ENCODE data around the gene C1QB.
A peak's percentile ranks its signal among the peaks of the same experiment; 100 is the strongest.

The C1QB gene

GRCh38 chr1:22633697-22634463 is 19.2 kb upstream of the C1QB start:
- no peak for DNase-seq (ENCODE audit: low read depth in 2 of 2)

GRCh38 chr1:22635436-22635835 is 17.6 kb upstream of the C1QB start:
- no peak for DNase-seq (ENCODE audit: low read depth in 2 of 2)

- no peak for DNase-seq (ENCODE audit: low read depth in 2 of 2)
Observed at GRCh38 chr1:22636353-22636752, 16.7 kb upstream of the C1QB start, which contains the start of gene C1QA. Gene C1QA, plus strand, starts transcription at chr1:22636628. Its CDS starts 989 bp downstream, at chr1:22637617.

- no peak for DNase-seq (ENCODE audit: low read depth in 2 of 2)
Observed at GRCh38 chr1:22636927-22637326, 16.1 kb upstream of the C1QB start.

GRCh38 chr1:22637907-22638445 is 15.1 kb upstream of the C1QB start:
- no peak for DNase-seq (ENCODE audit: low read depth in 2 of 2)

- DNase-seq (ENCODE audit: low read depth in 2 of 2): no peak
Observed at GRCh38 chr1:22638476-22639234, 14.4 kb upstream of the C1QB start.

- no peak for DNase-seq (ENCODE audit: low read depth in 2 of 2)
Observed at GRCh38 chr1:22639286-22639685, 13.8 kb upstream of the C1QB start.

- DNase-seq (ENCODE audit: low read depth in 2 of 2): no peak
Observed at GRCh38 chr1:22641247-22641646, 11.8 kb upstream of the C1QB start.

- DNase-seq (ENCODE audit: low read depth in 2 of 2): peak; percentile 23 to 57
Observed at GRCh38 chr1:22641906-22642636, 11.0 kb upstream of the C1QB start.

- no peak for DNase-seq (ENCODE audit: low read depth in 2 of 2)
Observed at GRCh38 chr1:22643381-22643780, 9.7 kb upstream of the C1QB start, which contains the start of gene C1QC. Gene C1QC, plus strand, starts transcription at chr1:22643633. Its CDS starts 391 bp downstream, at chr1:22644024.

GRCh38 chr1:22643928-22644327 is 9.1 kb upstream of the C1QB start:
- DNase-seq (ENCODE audit: low read depth in 2 of 2): no peak

GRCh38 chr1:22645931-22646330 is 7.1 kb upstream of the C1QB start:
- no peak for DNase-seq (ENCODE audit: low read depth in 2 of 2)

GRCh38 chr1:22646384-22646783 is 6.7 kb upstream of the C1QB start:
- no peak for DNase-seq (ENCODE audit: low read depth in 2 of 2)

GRCh38 chr1:22650089-22650693 is 2.8 kb upstream of the C1QB start:
- no peak for DNase-seq (ENCODE audit: low read depth in 2 of 2)

GRCh38 chr1:22651941-22652856 is 837 bp upstream of the C1QB start:
- no peak for DNase-seq (ENCODE audit: low read depth in 2 of 2)

- DNase-seq (ENCODE audit: low read depth in 2 of 2): no peak
Observed at GRCh38 chr1:22654692-22655091, 1.7 kb downstream of the C1QB start.

GRCh38 chr1:22658385-22659163 is 5.5 kb downstream of the C1QB start:
- no peak for DNase-seq (ENCODE audit: low read depth in 2 of 2)

GRCh38 chr1:22660716-22661241 is 7.7 kb downstream of the C1QB start:
- no peak for DNase-seq (ENCODE audit: low read depth in 2 of 2)

- no peak for DNase-seq (ENCODE audit: low read depth in 2 of 2)
Observed at GRCh38 chr1:22661880-22662279, 8.8 kb downstream of the C1QB start.
